ENCODE measurements around the gene GTPBP6. TPM values are rescaled to one million over a fixed set of nuclear protein-coding genes. Genes with fewer than 3 reads are reported as not detected.
"Not testable (repeated sequence)": the region's sequence is repeated elsewhere in the genome, so short reads cannot be mapped to it uniquely, and the experiment has no call there.

Gene GTPBP6
- total RNA-seq, 1 experiment from 2014 or later, result 35.3 TPM

DNA sequence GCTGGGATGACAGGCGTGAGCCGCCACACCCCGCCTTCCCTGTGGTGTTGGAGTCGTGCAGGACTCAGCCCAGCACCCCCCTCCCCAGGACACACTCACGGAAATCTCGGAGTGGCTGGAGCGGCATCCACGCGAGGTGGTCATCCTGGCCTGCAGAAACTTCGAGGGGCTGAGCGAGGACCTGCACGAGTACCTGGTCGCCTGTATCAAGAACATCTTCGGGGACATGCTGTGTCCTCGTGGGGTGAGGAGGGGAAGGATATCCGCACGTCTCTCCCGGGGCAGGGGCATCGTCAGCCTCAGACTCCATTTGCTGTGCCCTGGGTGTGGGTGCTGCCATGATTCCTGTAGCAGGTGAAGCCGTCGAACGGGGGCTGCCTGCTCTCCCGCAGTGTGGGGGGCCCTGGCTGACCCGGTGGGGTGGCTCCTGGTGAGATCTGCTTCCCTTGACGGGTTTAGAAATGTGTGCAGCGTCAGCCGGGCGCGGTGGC lies 27.1 kb downstream of the GTPBP6 start:
- no peak for DNase-seq (ENCODE audit: low read depth)

DNA sequence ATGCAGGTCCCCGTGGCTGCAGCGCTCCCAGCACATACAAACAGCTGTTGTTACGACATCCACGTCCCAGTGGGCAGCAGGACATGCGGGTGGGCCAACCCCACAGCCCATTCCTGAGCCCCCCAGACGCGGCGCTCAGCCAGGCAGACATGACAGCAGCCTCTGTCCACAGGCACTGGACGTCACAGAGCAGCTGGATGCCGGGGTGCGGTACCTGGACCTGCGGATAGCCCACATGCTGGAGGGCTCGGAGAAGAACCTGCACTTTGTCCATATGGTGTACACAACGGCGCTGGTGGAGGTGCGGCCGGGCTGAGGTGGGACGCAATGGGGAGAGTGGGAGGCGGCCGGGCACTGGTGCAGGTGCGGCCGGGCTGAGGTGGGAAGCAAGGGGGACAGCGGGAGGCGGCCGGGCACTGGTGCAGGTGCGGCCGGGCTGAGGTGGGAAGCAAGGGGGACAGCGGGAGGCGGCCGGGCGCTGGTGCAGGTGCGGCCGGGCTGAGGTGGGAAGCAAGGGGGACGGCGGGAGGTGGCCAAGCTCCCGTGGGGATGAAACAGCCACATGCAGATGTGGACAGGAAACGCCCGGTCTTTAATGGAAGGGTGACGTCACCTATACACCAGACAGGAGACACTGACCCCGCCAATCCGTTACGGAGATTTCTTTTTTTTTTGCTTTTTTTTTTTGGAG lies 28.0 kb downstream of the GTPBP6 start:
- DNase-seq (ENCODE audit: low read depth), result no peak

DNA sequence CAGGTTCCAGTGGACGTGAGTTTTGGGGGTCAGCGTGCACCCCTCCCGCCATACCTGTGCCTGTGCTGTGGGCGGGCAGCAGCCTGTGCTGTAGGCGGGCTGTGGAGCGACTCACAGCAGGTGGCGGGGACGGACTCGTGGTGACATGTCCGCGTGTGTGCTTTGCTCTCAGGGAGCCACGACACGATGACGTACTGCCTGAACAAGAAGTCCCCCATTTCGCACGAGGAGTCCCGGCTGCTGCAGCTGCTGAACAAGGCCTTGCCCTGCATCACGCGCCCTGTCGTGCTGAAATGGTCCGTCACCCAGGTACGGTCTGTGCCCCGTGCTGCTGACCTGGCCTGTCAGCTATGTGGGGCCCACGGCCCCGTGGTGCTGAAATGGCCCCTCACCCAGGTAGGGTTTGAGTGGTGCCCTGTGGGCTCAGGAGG lies 30.0 kb downstream of the GTPBP6 start:
- no peak for DNase-seq (ENCODE audit: low read depth)

DNA sequence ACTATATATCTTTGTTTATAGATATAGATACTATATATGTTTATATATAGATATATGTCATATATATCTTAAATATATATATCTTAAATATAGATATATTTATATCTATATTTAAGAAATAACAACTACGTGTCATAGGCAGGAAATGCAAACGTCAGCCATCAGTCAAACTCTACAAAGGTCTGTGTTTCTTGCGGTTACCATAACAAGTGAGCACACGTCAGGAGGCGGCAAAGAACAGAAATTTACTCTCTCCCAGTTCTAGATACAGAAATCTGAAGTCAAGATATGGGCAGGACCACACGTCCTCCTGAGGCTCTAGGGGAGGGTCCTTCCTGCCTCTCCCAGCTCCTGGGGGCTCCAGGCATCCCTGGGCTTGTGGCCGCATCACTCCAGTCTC lies 30.9 kb downstream of the GTPBP6 start:
- no peak for DNase-seq (ENCODE audit: low read depth)

DNA sequence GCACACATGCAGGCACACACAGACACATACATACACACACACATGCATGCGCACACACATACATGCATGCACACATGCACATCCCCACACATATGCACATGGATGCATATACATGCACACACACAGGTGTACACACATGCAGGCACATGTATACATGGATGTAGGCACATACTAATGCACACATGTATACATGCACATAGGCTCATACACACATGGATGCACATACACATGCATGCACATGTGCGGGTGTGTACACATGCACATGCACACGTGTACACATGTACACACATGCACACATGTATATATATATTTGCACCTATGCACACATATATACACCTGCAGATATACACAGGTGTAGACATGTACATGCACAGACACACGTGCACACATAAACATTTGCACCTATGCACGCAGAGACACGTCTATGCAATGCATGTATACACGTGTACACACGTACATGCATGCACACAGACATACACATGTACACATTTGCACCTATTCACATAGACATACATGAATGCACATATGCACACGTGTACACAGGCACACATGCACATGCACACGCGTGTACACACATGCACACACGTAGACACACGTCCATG lies 33.4 kb downstream of the GTPBP6 start:
- DNase-seq (ENCODE audit: low read depth), result no peak

DNA sequence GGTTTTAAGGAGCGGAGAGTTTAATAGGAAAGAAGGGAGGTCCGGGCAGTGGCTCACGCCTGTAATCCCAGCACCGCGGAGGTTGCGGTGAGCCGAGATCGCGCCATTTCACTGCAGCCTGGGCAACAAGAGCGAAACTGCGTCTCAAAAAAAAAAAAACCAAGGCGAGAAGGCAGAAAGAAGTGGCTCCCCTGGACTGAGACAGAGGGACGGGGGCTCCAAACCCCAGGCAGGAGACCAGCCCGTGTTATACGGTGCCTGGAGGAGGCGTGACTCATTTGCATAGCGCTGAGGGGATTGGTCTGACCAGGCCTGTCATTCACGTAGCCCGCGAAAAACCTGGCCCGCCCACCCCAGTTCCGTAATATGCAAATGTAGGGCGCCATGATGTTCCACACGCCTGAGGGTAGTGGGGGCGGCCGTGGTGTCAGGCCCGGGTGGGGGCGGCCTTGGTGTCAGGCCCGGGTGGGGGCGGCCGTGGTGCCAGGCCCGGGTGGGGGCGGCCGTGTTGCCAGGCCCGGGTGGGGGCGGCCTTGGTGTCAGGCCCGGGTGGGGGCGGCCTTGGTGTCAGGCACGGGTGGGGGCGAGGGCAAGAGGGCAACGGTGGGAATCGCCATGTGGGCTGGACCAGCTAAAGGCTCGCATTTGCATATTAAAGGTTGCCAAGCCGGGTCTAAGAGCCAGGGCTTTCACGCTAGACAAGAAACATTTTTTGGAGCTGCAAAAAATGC lies 35.3 kb downstream of the GTPBP6 start:
- DNase-seq (ENCODE audit: low read depth), result peak; percentile 86

DNA sequence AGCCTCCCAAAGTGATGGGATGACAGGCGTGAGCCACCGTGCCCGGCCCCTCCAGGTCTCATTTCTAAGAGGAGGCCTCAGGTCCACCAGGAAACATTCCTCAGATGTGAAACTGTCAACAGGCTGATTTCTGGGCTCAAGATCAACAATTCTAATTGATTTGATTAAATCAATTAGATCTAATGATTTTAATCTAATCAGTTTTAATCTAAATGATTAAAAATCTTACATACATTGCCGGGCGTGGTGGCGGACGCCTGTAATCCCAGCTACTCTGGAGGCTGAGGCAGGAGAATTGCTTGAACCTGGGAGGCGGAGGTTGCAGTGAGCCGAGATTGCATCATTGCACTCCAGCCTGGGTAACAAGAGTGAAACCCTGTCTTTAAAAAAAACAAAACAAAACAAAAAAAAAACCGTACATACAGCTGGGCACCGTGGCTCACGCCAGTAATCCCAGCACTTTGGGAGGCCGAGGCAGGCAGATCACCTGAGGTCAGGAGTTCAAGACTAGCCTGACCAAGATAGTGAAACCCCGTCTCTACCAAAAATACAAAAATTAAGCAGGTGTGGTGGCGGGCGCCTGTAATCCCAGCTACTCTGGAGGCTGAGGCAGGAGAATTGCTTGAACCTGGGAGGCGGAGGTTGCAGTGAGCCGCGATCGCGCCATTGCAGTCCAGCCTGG lies 36.5 kb downstream of the GTPBP6 start:
- not testable (repeated sequence) for DNase-seq (ENCODE audit: low read depth)

DNA sequence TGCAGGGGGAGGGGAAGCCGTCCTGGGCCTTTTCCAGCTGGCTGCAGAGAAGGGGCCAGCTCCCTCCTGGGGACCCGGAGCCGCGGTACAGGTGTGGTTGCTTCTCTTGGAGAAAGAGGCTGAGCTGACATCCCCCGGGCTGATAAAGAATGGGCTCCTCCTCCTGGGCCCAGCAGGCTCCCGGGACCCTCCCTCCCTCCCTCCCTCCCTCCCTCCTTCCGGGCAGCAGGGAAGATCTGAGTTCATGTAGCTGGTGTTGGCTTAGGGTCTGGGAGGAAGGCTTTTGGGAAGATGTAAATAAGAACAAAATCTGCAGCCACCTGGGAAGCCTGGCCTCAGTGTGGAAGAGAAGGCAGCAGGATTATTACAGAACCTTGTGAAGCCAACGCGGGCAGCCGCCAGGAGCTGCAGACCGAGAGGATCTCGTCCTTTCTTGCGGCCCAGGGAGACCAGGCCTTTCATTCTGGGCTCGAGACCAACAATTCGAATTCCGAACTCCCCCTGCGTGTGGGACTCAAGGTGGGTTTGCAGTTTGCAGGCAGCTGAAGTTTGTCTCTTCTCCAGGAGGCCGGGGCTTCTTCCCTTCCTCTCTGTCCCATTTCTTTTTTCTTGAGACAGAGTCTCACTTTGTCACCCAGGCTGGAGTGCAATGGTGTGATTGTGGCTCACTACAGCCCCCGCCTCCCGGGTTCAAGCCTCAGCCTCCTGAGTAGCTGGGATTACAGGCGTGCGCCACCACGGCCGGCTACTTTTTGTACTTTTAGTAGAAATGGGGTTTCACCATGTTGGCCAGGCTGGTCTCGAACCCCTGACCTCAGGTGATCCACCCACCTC lies 37.2 kb downstream of the GTPBP6 start, which contains the start of gene PLCXD1:
Gene PLCXD1, plus strand, starts transcription at position 216 of the 834 bp plus-strand sequence. CDS start 2,807 bp downstream, outside the sequence.
- DNase-seq (ENCODE audit: low read depth), result no peak

DNA sequence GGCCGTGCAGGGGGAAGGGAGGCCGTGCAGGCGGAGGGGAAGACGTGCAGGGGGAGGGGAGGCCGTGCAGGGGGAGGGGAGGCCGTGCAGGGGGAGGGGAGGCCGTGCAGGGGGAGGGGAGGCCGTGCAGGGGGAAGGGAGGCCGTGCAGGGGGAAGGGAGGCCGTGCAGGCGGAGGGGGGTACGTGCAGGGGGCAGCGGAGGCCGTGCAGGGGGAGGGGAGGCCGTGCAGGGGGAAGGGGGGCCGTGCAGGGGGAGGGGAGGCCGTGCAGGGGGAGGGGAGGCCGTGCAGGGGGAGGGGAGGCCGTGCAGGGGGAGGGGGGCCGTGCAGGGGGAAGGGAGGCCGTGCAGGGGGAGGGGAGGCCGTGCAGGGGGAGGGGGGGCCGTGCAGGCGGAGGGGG lies 37.9 kb downstream of the GTPBP6 start:
- DNase-seq (ENCODE audit: low read depth), result not testable (repeated sequence)

DNA sequence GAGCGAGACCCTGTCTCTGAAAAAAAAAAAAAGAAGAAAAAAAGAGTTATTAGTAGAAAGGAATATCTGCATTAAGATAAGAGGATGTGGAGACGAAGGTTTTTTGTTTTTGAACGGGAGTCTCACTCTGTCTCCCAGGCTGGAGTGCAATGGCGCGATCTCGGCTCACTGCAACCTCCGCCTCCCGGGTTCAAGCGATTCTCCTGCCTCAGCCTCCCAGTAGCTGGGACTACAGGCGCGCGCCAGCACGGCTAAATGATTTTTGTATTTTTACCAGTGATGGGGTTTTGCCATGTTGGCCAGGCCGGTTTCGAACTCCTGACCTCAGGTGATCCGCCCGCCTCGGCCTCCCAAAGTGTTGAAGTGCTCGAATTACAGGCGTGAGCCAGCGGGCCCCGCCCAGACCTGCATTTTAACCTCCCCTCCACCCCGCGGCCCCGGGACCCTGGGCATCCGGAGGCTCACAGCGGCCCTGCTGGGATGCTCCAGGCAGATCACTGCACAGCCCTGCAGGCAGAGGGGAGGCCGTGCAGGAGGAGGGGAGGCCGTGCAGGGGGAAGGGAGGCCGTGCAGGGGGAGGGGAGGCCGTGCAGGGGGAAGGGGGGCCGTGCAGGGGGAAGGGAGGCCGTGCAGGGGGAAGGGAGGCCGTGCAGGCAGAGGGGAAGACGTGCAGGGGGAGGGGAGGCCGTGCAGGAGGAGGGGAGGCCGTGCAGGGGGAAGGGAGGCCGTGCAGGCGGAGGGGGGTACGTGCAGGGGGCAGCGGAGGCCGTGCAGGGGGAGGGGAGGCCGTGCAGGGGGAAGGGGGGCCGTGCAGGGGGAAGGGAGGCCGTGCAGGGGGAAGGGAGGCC lies 38.6 kb downstream of the GTPBP6 start:
- DNase-seq (ENCODE audit: low read depth), result not testable (repeated sequence)

DNA sequence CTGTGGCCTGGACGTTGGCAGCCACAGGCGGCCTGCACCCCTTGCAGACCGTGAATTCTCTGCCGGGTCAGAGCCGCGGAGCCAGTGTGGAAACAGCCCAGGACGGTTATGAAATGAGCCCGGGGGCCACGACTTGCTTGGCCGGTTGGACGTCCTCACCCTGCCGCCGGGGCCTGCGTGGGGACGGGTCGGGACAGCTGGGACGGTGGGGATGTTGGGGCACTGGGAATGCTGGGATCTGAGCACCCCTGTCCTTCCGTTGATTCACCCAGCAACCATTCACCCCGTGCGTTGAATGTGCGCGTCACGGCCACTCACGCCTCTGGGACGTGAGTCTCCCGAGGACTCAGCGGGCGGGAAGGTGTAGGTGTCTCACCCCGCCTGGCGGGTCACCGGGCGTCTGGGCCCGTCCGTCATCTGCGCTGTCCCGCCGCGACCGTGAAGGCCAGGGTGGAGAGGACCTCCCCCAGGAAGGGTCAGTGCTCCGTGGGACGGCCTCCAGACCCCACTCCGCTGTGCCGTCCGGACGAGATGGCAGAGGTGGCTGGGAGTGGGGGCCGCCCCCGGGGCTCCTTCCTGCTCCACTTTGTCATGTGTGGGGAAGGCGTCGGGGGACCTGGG lies 41.9 kb downstream of the GTPBP6 start:
- peak; percentile 13 for DNase-seq (ENCODE audit: low read depth)

DNA sequence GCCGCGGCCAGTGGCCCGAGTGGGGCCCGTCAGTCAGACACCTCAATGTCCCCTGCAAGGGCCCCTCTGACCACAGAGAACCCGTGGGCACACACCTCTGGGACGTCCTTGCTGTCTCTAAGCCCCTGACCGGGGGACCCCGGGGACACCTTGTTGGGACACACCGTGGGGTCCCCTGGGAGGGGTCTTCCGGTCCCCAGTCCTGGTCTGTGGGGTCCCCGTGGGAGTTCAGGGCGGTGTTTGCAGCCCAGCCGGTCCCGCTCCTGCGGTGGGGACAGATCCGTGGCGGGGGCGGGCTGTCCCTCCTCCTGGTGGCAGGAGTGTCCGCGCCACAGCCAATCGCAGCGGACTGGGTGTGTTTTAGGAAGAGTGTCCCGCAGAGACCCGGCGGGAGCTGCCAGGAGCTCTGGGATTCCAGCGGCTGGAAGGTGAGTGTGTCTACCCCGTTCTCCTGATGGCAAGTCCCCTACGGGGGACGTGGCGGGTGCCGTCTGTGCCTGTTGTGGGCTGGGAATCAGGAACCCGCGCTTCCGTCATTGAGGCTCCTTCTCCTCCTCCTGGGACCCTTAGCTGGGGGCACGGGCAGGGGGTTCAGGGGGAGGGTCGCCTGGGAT lies 42.5 kb downstream of the GTPBP6 start:
- peak; percentile 19 for DNase-seq (ENCODE audit: low read depth)

DNA sequence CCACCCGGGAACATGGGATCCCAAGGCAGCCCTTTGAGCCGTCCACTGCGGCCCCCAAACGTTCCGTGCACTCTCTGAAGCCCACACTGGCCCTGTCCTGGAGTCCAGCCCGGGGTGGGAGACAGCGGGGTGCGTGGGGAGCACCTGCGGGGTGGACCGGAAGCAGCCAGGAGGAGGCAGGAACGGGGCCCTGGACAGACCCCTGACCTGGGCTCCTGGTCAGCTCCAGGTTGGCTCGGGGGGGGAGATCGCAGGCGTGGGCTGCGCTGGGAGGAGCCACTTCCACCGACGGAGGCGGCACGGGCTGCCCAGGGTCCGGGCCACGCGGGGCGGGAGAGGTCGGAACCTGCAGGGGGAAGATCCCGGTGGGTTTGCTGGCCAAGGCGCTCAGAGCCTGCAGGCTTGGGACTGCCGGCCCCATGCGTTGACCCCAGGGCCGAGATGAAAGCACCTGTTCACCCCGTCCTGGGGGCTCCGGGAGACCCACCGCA lies 43.1 kb downstream of the GTPBP6 start:
- DNase-seq (ENCODE audit: low read depth), result no peak

DNA sequence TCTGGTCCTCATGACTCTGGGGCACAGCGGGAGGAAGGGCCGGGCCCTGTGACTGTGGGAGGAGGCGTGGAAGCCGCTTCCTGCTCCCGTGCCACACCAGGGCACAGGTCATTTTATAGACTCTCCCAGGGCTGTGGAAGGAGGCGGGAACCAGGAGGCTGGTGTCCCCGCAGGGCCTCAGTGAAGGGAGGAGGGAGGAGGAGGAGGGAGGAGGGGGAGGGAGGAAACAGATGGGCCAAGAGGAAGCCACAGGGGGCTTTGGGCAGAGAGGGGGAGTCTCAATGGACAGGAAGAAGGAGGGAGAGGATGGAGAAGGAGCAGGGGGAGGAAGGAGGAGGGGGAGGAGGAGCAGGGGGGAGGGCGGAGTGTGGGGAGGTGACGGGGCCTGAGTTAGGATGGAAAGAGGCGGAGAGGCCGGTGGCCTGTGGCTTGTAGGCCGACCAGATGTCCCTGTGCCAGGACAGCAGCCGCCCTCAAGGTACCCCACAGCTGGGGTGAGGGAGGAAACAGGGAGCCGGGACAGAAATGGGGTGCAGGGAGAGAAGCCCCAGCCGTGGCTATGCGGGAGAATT lies 43.6 kb downstream of the GTPBP6 start:
- no peak for DNase-seq (ENCODE audit: low read depth)

DNA sequence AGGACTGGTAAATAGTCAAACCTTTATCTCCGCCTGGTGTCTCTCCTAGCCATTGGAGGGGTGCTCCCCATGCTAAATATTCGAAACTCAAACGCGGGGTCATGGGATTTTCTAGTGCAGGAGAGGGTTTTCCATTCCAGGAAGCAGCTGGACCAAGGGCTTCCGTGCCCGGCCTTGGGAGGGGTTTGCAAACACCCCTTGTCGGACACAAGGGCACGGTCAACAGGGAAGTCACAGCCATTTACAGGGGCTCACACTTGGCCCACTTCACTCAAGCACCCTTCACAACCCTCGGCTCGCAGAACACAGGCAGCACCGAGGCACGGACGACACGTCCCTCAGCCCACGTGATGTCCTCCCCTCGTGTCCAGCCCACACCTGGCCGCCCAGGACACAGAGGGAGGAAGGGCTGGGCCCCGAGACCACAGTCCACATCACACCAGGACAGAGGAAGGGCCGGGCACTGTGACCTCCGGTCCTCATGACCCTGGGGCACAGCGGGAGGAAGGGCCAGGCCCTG lies 47.7 kb downstream of the GTPBP6 start:
- no peak for DNase-seq (ENCODE audit: low read depth)

DNA sequence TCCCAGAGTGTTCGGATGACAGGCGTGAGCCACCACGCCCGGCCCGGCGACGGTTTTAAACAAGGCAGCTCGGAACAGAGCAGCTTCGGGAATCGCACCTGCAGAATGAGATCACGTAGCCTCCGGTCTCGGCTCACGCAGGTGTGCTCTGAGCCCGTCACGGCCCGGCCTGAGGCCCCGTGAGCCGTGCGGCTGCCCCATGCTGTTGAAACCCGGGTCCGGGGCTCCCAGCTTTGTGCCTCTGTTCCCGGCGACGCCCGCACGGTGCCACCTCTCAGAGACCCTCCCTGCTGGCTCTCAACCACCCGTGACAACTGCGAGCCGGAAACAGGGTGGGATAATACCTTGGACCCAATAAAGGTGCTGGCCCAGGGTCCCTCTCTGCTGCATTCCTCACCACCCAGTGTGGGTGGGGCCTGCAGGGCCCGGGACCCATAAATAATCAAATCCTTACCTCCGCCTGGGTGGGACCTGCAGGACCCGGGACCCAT lies 50.8 kb downstream of the GTPBP6 start:
- no peak for DNase-seq (ENCODE audit: low read depth)

DNA sequence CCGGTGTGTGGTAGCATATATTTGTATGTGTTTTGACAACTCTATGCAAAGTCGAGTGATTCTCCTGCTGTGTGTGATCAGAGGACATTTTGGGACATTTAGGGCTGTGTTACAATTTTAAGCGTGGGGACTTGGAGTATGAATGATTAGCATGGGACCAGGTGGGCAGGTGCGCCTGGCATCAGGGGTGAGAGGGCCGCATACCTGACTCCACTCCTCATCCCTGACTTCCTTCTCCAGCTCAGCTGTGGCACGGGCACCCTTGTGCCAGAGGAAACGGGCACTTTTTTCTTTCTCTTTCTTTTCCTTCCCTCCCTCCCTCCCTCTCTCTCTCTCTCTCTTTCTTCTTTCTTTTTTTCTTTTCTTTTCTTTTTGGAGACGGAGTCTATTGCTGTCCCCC lies 53.1 kb downstream of the GTPBP6 start:
- DNase-seq (ENCODE audit: low read depth), result no peak
